ENCODE data around the gene NKD1. TPM values are rescaled to one million over a fixed set of nuclear protein-coding genes. Genes with fewer than 3 reads are reported as not detected.

The NKD1 gene
- total RNA-seq, 1 experiment from 2014 or later, result 11.4 TPM

DNA sequence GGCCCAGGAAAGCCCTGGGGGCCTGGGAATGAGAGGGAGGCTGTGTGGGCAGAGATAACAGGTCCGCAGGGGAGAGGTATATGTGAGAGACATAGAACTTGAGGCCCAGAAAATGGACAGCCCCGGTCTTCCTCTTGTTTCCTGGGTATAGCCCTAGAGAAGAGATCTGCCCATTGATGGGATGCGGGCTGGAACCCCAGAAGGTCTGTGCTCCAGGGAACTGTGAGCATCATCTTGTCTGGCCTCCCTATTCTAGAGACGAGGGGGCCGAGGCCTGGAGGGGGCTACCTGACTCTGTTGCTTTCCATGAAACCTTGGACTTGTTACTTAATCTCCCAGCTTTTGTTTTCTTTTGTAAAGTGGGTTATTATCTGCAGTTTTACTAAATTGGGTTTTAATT lies 53.9 kb downstream of the NKD1 start:
- ChIA-PET POLR2A (no interaction called here), CTCF (no interaction called here), RAD21 (ENCODE audit: low non-redundant PET in 1 of 2, low total read pairs in 2 of 2, uncharacterized antibody in 2 of 2, unreplicated experiment in 2 of 2) (no interaction called here)
- no peak overlapping the region for H2AFZ ChIP-seq (ENCODE audit: low read depth, low read length, poor library complexity, severe bottlenecking)
- BruUV-seq (replicated peaks), result no TSS peak
- no peak for ATAC-seq
- H3K36me3 ChIP-seq (ENCODE audit: control insufficient read depth in 1 of 2, insufficient read depth in 2 of 2, low read length in 2 of 2), result no peaks in the 10 kb centered on the region
- DNase-seq (ENCODE audit: low read depth, low spot score), result no peak
- no peaks in the 10 kb centered on the region for H3K27me3 ChIP-seq (ENCODE audit: insufficient read depth, low read length)
- no peak overlapping the region for H3K4me3 ChIP-seq (replicated peaks in 1 of 2; ENCODE audit: low read depth in 1 of 2, low read length in 2 of 2)
- no peaks in the 10 kb centered on the region for H3K79me2 ChIP-seq (ENCODE audit: insufficient read depth, low read length)
- H3K9me2 ChIP-seq (ENCODE audit: insufficient read depth), result no peaks in the 10 kb centered on the region
- H3K4me2 ChIP-seq (ENCODE audit: low read length), result no peak overlapping the region
- intact Hi-C loops (cut with micrococcal nuclease), result no loop called here
- H3K27ac ChIP-seq (ENCODE audit: low read depth, low read length), result no peak overlapping the region
- peaks cover 20 to 23% of the 10 kb centered on the region in 2 experiments for H3K4me1 ChIP-seq (ENCODE audit: control insufficient read depth in 1 of 2, insufficient read depth in 2 of 2, low read length in 2 of 2)
- H3K9ac ChIP-seq (ENCODE audit: low read length), result no peak overlapping the region
- no peaks in the 10 kb centered on the region for H3K9me3 ChIP-seq (ENCODE audit: control insufficient read depth in 1 of 2, insufficient read depth in 1 of 2, low read depth in 1 of 2, low read length in 2 of 2)
- no peak for TF ChIP-seq YY1 (IDR thresholded peaks at IDR 0.05; ENCODE audit: extremely low read depth, insufficient replicate concordance, low read depth, low read length)
- no peak for TF ChIP-seq EZH2 (IDR thresholded peaks at IDR 0.05)
- TF ChIP-seq SIN3A (IDR thresholded peaks at IDR 0.05; ENCODE audit: low read depth), result no peak
- no peak for TF ChIP-seq MAX (IDR thresholded peaks at IDR 0.05)
- TF ChIP-seq REST (IDR thresholded peaks at IDR 0.05; ENCODE audit: low read depth), result no peak
- TF ChIP-seq, protein P1, sequence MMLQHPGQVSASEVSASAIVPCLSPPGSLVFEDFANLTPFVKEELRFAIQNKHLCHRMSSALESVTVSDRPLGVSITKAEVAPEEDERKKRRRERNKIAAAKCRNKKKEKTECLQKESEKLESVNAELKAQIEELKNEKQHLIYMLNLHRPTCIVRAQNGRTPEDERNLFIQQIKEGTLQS (IDR thresholded peaks at IDR 0.05), result no peak
- TF ChIP-seq JUND (IDR thresholded peaks at IDR 0.05), result no peak
- no peak for TF ChIP-seq RAD21 (IDR thresholded peaks at IDR 0.05; ENCODE audit: low read depth)
- no peak for TF ChIP-seq ZNF274 (IDR thresholded peaks at IDR 0.05; ENCODE audit: low read depth, low read length)
- TF ChIP-seq CEBPB (IDR thresholded peaks at IDR 0.05; ENCODE audit: low read depth), result no peak
- TF ChIP-seq ZFX (IDR thresholded peaks at IDR 0.05), result no peak
- no peak for TF ChIP-seq SP1 (IDR thresholded peaks at IDR 0.05; ENCODE audit: low read depth)
- TF ChIP-seq ELF1 (IDR thresholded peaks at IDR 0.05; ENCODE audit: borderline replicate concordance, low read depth), result no peak
- no peaks in the 10 kb centered on the region for H4K20me1 ChIP-seq (ENCODE audit: insufficient read depth)
